HCT116 (cell line): Measurements from ENCODE around the gene SFR1. TPM values are rescaled to one million over a fixed set of nuclear protein-coding genes. Genes with fewer than 3 reads are reported as not detected.

ENCODE experiments used
- ATAC-seq: fragments of 200-7000 bp; cut with Tn5 transposase; 2 replicates; pipeline ENCODE4 v1.9.1; 2020; ENCODE audit warnings: mild to moderate bottlenecking, moderate library complexity
- BruUV-seq: library from RNA; stranded (reverse); fragments of 400-500 nt; replicated peaks from 2 replicates; lab custom pipeline; 2021; lab: Mats Ljungman, UMichigan
- CTCF ChIA-PET: fragments of 300-600 bp; sonication (Branson Sonifier 250); formaldehyde crosslinking; loops from one replicate; lab custom pipeline; 2021; ENCODE audit warnings: antibody characterized with exemption; lab: Charles Lee
- POLR2A ChIA-PET: fragments of 300-600, 350-600 bp; sonication (Branson Sonifier 250); formaldehyde crosslinking; loops from one replicate; lab custom pipeline; 2021; ENCODE audit warnings: antibody characterized with exemption; lab: Charles Lee
- RAD21 ChIA-PET, 2 experiments: fragments of 300-600 bp; sonication (Branson Sonifier 250); formaldehyde crosslinking; loops; one replicate each; lab custom pipeline; 2023; ENCODE audit warnings: low total read pairs in 2 of 2; ENCODE audit not compliant: uncharacterized antibody in 2 of 2, unreplicated experiment in 2 of 2, low non-redundant PET in 1 of 2; lab: Charles Lee
- DNase-seq: peaks from one replicate; pipeline ENCODE4 v3.0.0-alpha.2; 2010; ENCODE audit warnings: low read depth, low spot score
- H2AFZ ChIP-seq: fragments of 200-600 bp; shearing (Covaris generic), sonication (generic); 2 replicates; pipeline ENCODE4 v1.6.1; 2017; ENCODE audit warnings: low read depth, mixed run types, mixed read lengths, antibody characterized with exemption, low read length; ENCODE audit not compliant: poor library complexity, severe bottlenecking
- H3K27ac ChIP-seq: 2 replicates; pipeline ENCODE4 v1.5.1; 2012; ENCODE audit warnings: low read depth, low read length
- H3K27me3 ChIP-seq: fragments of 200-600 bp; sonication (generic); 2 replicates; pipeline ENCODE4 v1.6.1; 2016; ENCODE audit warnings: mixed run types, low read length, mixed read lengths; ENCODE audit not compliant: insufficient read depth
- H3K36me3 ChIP-seq, 2 experiments: fragments of 200-500 bp in 1 of 2; fragments of 200-600 bp in 1 of 2; sonication (Bioruptor generic) in 1 of 2; sonication (generic) in 1 of 2; 2 replicates each; pipeline versions ENCODE4 v1.5.1 to v1.6.1; 2014 to 2016; ENCODE audit warnings: low read length in 2 of 2, inconsistent platforms in 1 of 2, mixed read lengths in 1 of 2, mixed run types in 1 of 2; ENCODE audit not compliant: insufficient read depth in 2 of 2, control insufficient read depth in 1 of 2
- H3K4me1 ChIP-seq, 2 experiments: fragments of 200-600 bp in 1 of 2; sonication (generic) in 1 of 2; 2 replicates each; pipeline versions ENCODE4 v1.5.1 to v1.6.1; 2012 to 2017; ENCODE audit warnings: low read length in 2 of 2, inconsistent platforms in 1 of 2, mild to moderate bottlenecking in 1 of 2, mixed read lengths in 1 of 2, mixed run types in 1 of 2, moderate library complexity in 1 of 2; ENCODE audit not compliant: insufficient read depth in 2 of 2, control insufficient read depth in 1 of 2
- H3K4me2 ChIP-seq: fragments of 200-600 bp; sonication (generic); 2 replicates; pipeline ENCODE4 v1.6.1; 2017; ENCODE audit warnings: mixed run types, low read length, mixed read lengths
- H3K4me3 ChIP-seq, 2 experiments: fragments of 200-600 bp in 1 of 2; sonication (generic) in 1 of 2; replicated peaks in 1 of 2; 2 replicates each; pipeline ENCODE4 v1.5.1; 2011 to 2016; ENCODE audit warnings: low read length in 2 of 2, control low read depth in 1 of 2, low read depth in 1 of 2, mild to moderate bottlenecking in 1 of 2, mixed read lengths in 1 of 2, mixed run types in 1 of 2
- H3K79me2 ChIP-seq: fragments of 200-600 bp; sonication (generic); 2 replicates; pipeline ENCODE4 v1.6.1; 2017; ENCODE audit warnings: mild to moderate bottlenecking, mixed run types, low read length, moderate library complexity, mixed read lengths; ENCODE audit not compliant: insufficient read depth
- H3K9ac ChIP-seq: fragments of 200-600 bp; sonication (generic); 2 replicates; pipeline ENCODE4 v1.6.1; 2016; ENCODE audit warnings: low read length, mixed read lengths
- H3K9me2 ChIP-seq: fragments of 200-600 bp; sonication (generic), shearing (Covaris generic); 2 replicates; pipeline ENCODE4 v1.6.1; 2017; ENCODE audit warnings: mixed run types, mild to moderate bottlenecking, moderate library complexity; ENCODE audit not compliant: insufficient read depth
- H3K9me3 ChIP-seq, 2 experiments: fragments of 200-500 bp in 1 of 2; fragments of 200-600 bp in 1 of 2; sonication (Bioruptor generic) in 1 of 2; sonication (generic) in 1 of 2; 2 replicates each; pipeline ENCODE4 v1.6.1; 2014 to 2017; ENCODE audit warnings: low read length in 2 of 2, mixed read lengths in 2 of 2, inconsistent platforms in 1 of 2, low read depth in 1 of 2, mild to moderate bottlenecking in 1 of 2, mixed run types in 1 of 2, moderate library complexity in 1 of 2; ENCODE audit not compliant: control insufficient read depth in 1 of 2, insufficient read depth in 1 of 2
- H4K20me1 ChIP-seq: fragments of 200-600 bp; sonication (generic), shearing (Covaris generic); 2 replicates; pipeline ENCODE4 v1.6.1; 2017; ENCODE audit warnings: mixed run types, mild to moderate bottlenecking, moderate library complexity; ENCODE audit not compliant: insufficient read depth
- ATF3 ChIP-seq: IDR thresholded peaks from 2 replicates; pipeline ENCODE4 v1.6.1; 2012
- CBX3 ChIP-seq: IDR thresholded peaks from 2 replicates; pipeline ENCODE4 v1.6.1; 2012; ENCODE audit warnings: low read depth
- CEBPB ChIP-seq: IDR thresholded peaks from 2 replicates; pipeline ENCODE4 v1.6.1; 2012; ENCODE audit warnings: low read depth
- EGR1 ChIP-seq: IDR thresholded peaks from 2 replicates; pipeline ENCODE4 v1.6.1; 2012; ENCODE audit warnings: low read depth
- ELF1 ChIP-seq: IDR thresholded peaks from 2 replicates; pipeline ENCODE4 v1.6.1; 2012; ENCODE audit warnings: low read depth, borderline replicate concordance
- EZH2 ChIP-seq: fragments of 200-600 bp; sonication (generic); IDR thresholded peaks from 2 replicates; pipeline ENCODE4 v1.6.1; 2017; ENCODE audit warnings: antibody characterized with exemption, mixed run types
- SP1 ChIP-seq: IDR thresholded peaks from 2 replicates; pipeline ENCODE4 v1.6.1; 2012; ENCODE audit warnings: low read depth
- TCF7L2 ChIP-seq: IDR thresholded peaks from 2 replicates; pipeline ENCODE4 v1.7.0; 2011; ENCODE audit warnings: borderline replicate concordance, inconsistent platforms; ENCODE audit not compliant: insufficient read depth, insufficient read length; ENCODE audit errors: extremely low read depth
- YY1 ChIP-seq: IDR thresholded peaks from 2 replicates; pipeline ENCODE4 v1.6.1; 2011; ENCODE audit warnings: low read length, low read depth, moderate library complexity, mild to moderate bottlenecking; ENCODE audit not compliant: insufficient replicate concordance; ENCODE audit errors: extremely low read depth
- ZBTB33 ChIP-seq: IDR thresholded peaks from 2 replicates; pipeline ENCODE4 v1.6.1; 2011; ENCODE audit warnings: mild to moderate bottlenecking, low read length, moderate library complexity; ENCODE audit not compliant: insufficient replicate concordance; ENCODE audit errors: extremely low read depth
- ZNF274 ChIP-seq: fragments of 200-500 bp; sonication (Bioruptor generic); IDR thresholded peaks from 2 replicates; pipeline ENCODE4 v1.6.1; 2014; ENCODE audit warnings: mild to moderate bottlenecking, low read depth, low read length, inconsistent platforms
- intact Hi-C: fragments of 100-400 bp; cut with micrococcal nuclease; formaldehyde crosslinking; loops from 2 replicates; pipeline ENCODE4 v1.10.0; 2022
- total RNA-seq: library from RNA; stranded (reverse); gene quantifications from one replicate; pipeline ENCODE4 v1.2.1, GENCODE V29; 2021; ENCODE audit not compliant: unreplicated experiment
- TF ChIP-seq, protein P1 (sequence below): IDR thresholded peaks from 2 replicates; pipeline ENCODE4 v1.6.1; 2012

Gene SFR1
- total RNA-seq, 1 experiment from 2014 or later, result 38.5 TPM

DNA sequence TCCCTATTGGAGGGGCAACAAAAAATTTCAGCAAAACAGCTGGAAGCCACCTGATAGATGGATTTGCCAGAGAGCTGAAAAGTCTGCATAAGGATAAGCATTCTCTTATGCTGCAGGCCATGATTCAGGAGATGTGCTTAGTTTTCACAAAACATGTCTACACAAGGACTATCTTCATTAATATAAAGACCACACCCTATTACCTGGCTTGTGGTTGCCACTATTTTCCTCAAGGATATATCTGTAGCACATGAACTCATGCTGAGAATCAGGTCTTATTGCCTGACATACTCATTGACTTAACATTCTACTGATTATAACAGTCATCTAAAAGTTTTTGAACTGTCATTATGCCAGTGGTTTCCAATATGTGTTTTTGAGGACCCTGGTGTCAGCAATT lies 29.2 kb upstream of the SFR1 start:
- Histone ChIP-seq H3K79me2 (no peaks in the 10 kb centered on the region), H3K9me2 (no peaks in the 10 kb centered on the region), H3K9me3 (peaks cover 0 to 24% of the 10 kb centered on the region in 2 experiments; a peak in 1 of 4 replicates), H3K27me3 (no peaks in the 10 kb centered on the region), H3K4me1 (peaks cover 3 to 27% of the 10 kb centered on the region in 2 experiments; a peak in 3 of 4 replicates), H3K4me3 (peak overlapping the region in 1 of 2 experiments; percentile 3; a peak in 1 of 4 replicates), H3K27ac (peak overlapping the region; percentile 57; the same call in 1 of the 2 replicates), H3K9ac (no peak overlapping the region), H3K36me3 (peaks cover 0 to 16% of the 10 kb centered on the region in 2 experiments; a peak in 1 of 4 replicates), H4K20me1 (no peaks in the 10 kb centered on the region), H2AFZ (peak overlapping the region; percentile 37), H3K4me2 (peak overlapping the region; percentile 34; the same call in 1 of the 2 replicates)
- CTCF ChIA-PET, result interaction anchor here (1.1 kb wide), 1 partner anchor 29 kb away, joined by 3 read pairs; the partner anchor contains the start of gene SFR1
- no peak for ATAC-seq
- RAD21 ChIA-PET, result no interaction called here
- intact Hi-C loops, result no loop called here
- DNase-seq, result no peak
- TF ChIP-seq, protein P1, sequence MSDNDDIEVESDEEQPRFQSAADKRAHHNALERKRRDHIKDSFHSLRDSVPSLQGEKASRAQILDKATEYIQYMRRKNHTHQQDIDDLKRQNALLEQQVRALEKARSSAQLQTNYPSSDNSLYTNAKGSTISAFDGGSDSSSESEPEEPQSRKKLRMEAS, result no peak
- TF ChIP-seq SP1 (no peak), ELF1 (no peak), EGR1 (no peak), ZNF274 (no peak), ZBTB33 (no peak), YY1 (no peak), CBX3 (no peak; the same call in 1 of the 2 replicates), ATF3 (no peak), TCF7L2 (no peak), EZH2 (no peak), CEBPB (no peak)
- BruUV-seq, result no TSS peak
- POLR2A ChIA-PET, result no interaction called here
